Liver (tissue), 9 donors: ENCODE measurements around the gene GRIN1. TPM values are rescaled to one million over a fixed set of nuclear protein-coding genes. Genes with fewer than 3 reads are reported as not detected.

Experiments used
- DNase-seq: peaks from one replicate; pipeline ENCODE4 v3.0.0-alpha.2; 2017; ENCODE audit warnings: low spot score
- H3K27ac ChIP-seq, 2 donors: one replicate each; pipeline ENCODE4 v1.7.0; 2013; ENCODE audit warnings: inconsistent platforms in 2 of 2, low read length in 2 of 2, control low read depth in 1 of 2, low read depth in 1 of 2, mild to moderate bottlenecking in 1 of 2
- H3K27me3 ChIP-seq, 4 donors: one replicate each; pipeline versions ENCODE4 v1.6.1 to v1.7.0; 2013; ENCODE audit warnings: low read length in 3 of 4, inconsistent platforms in 1 of 4, mild to moderate bottlenecking in 1 of 4, moderate library complexity in 1 of 4; ENCODE audit not compliant: control insufficient read depth in 4 of 4, insufficient read depth in 4 of 4
- H3K36me3 ChIP-seq, 4 donors: one replicate each; pipeline versions ENCODE4 v1.6.1 to v1.7.0; 2013; ENCODE audit warnings: low read length in 3 of 4, mild to moderate bottlenecking in 3 of 4, low read depth in 1 of 4, moderate library complexity in 1 of 4; ENCODE audit not compliant: control insufficient read depth in 4 of 4, insufficient read depth in 3 of 4
- H3K4me1 ChIP-seq, 4 donors: one replicate each; pipeline versions ENCODE4 v1.6.1 to v1.7.0; 2013; ENCODE audit warnings: low read length in 3 of 4, mild to moderate bottlenecking in 3 of 4, moderate library complexity in 1 of 4; ENCODE audit not compliant: control insufficient read depth in 4 of 4, insufficient read depth in 4 of 4
- H3K4me3 ChIP-seq, 3 donors: one replicate each; pipeline versions ENCODE4 v1.6.1 to v1.7.0; 2013; ENCODE audit warnings: low read length in 3 of 3, control low read depth in 1 of 3, low read depth in 1 of 3, mild to moderate bottlenecking in 1 of 3
- H3K9ac ChIP-seq, 2 donors: one replicate each; pipeline ENCODE4 v1.7.0; 2013; ENCODE audit warnings: low read length in 2 of 2, mild to moderate bottlenecking in 2 of 2, moderate library complexity in 2 of 2, control low read depth in 1 of 2, low read depth in 1 of 2
- H3K9me3 ChIP-seq, 4 donors: one replicate each; pipeline versions ENCODE4 v1.6.1 to v1.7.0; 2013; ENCODE audit warnings: low read length in 3 of 4; ENCODE audit not compliant: control insufficient read depth in 4 of 4
- EGR1 ChIP-seq, 2 donors: IDR thresholded peaks; 2 replicates each; pipeline ENCODE4 v1.6.1; 2016 to 2018; ENCODE audit warnings: antibody characterized with exemption in 2 of 2, low read depth in 2 of 2
- FOXA2 ChIP-seq: IDR thresholded peaks from 2 replicates; pipeline ENCODE4 v1.6.1; 2016; ENCODE audit warnings: antibody characterized with exemption
- GABPA ChIP-seq, 2 donors: IDR thresholded peaks in 1 of 2; conservative IDR thresholded peaks in 1 of 2; 2 replicates each; pipeline ENCODE4 v1.6.1; 2016; ENCODE audit warnings: antibody characterized with exemption in 2 of 2, mild to moderate bottlenecking in 1 of 2, moderate library complexity in 1 of 2
- HNF4A ChIP-seq, 2 donors: conservative IDR thresholded peaks; 2 replicates each; pipeline ENCODE4 v1.6.1; 2016; ENCODE audit warnings: antibody characterized with exemption in 2 of 2, mild to moderate bottlenecking in 2 of 2
- HNF4G ChIP-seq: IDR thresholded peaks from 2 replicates; pipeline ENCODE4 v1.6.1; 2016; ENCODE audit warnings: antibody characterized with exemption
- RAD21 ChIP-seq, 2 donors: IDR thresholded peaks; 2 replicates each; pipeline ENCODE4 v1.6.1; 2016; ENCODE audit warnings: antibody characterized with exemption in 2 of 2, mild to moderate bottlenecking in 2 of 2
- SP1 ChIP-seq: IDR thresholded peaks from 2 replicates; pipeline ENCODE4 v1.6.1; 2018; ENCODE audit warnings: antibody characterized with exemption, mild to moderate bottlenecking
- TAF1 ChIP-seq: conservative IDR thresholded peaks from 2 replicates; pipeline ENCODE4 v1.6.1; 2016; ENCODE audit warnings: antibody characterized with exemption, mild to moderate bottlenecking
- YY1 ChIP-seq: IDR thresholded peaks from 2 replicates; pipeline ENCODE4 v1.6.1; 2016; ENCODE audit warnings: antibody characterized with exemption, mild to moderate bottlenecking
- WGBS: extraction: QIAGEN DNeasy Blood & Tissue Kit; methylation state at CpG from one replicate; pipeline ENCODE4 v1.1.7; 2013; 5-methylcytosine and 5-hydroxymethylcytosine counted together
- polyA plus RNA-seq, 2 donors: library from polyadenylated mRNA; stranded (reverse) in 1 of 2; unstranded in 1 of 2; fragments of 200-250 nt in 1 of 2; fragments of >200 nt in 1 of 2; fragmentation: Nextera tagmentation in 1 of 2; extraction: Ambion mirVana in 1 of 2; gene quantifications; one replicate each; pipeline versions ENCODE4 v1.2.1 to v1.2.3, GENCODE V29; 2013 to 2015
- total RNA-seq, 2 donors: library from RNA; depleted of rRNA; stranded (reverse); fragments of >200 nt; gene quantifications; one replicate each; pipeline ENCODE4 v1.2.3, GENCODE V29; 2014
- TF ChIP-seq, protein P1 (sequence below): IDR thresholded peaks from 2 replicates; pipeline ENCODE4 v1.6.1; 2016; ENCODE audit warnings: antibody characterized with exemption
- TF ChIP-seq, protein P2 (sequence below): IDR thresholded peaks from 2 replicates; pipeline ENCODE4 v1.6.1; 2016; ENCODE audit warnings: antibody characterized with exemption, mild to moderate bottlenecking
- TF ChIP-seq, protein P3 (sequence below): IDR thresholded peaks from 2 replicates; pipeline ENCODE4 v1.6.1; 2016; ENCODE audit warnings: antibody characterized with exemption
- donor health status: healthy.
- donor health status: healthy.
- donor health status: healthy.
- donor health status: healthy.
- donor health status: healthy.

Gene GRIN1
- total and polyA plus RNA-seq, 4 donors: 0.05 TPM; not detected in 3

DNA sequence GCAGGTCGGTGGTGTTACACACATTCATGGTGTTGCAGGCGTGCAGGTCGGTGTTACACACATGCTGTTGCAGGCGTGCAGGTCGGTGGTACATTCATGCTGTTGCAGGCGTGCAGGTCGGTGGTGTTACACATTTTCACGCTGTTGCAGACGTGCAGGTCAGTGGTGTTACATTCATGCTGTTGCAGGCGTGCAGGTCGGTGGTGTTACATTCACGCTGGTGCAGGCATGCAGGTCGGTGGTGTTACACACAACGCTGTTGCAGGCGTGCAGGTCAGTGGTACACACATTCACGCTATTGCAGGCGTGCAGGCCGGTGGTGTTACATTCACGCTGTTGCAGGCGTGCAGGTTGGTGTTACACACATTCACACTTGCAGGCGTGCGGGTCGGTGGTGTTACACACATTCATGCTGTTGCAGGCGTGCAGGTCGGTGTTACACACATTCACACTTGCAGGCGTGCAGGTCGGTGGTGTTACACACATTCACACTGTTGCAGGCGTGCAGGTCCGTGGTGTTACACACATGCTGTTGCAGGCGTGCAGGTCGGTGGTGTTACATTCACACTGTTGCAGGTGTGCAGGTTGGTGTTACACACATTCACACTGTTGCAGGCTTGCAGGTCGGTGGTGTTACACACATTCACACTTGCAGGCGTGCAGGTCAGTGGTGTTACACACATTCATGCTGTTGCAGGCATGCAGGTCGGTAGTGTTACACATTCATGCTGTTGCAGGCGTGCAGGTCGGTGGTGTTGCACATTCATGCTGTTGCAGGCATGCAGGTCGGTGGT is 35.6 kb upstream of the GRIN1 start:
- Histone ChIP-seq H3K36me3 (peaks cover 7 to 72% (median 35%) of the 10 kb centered on the region in 4 donors), H3K4me1 (no peaks in the 10 kb centered on the region), H3K9ac (no peak overlapping the region), H3K27ac (no peak overlapping the region), H3K9me3 (no peaks in the 10 kb centered on the region), H3K4me3 (no peak overlapping the region), H3K27me3 (no peaks in the 10 kb centered on the region)
- 94% methylated on average over 37 of the region's 37 CpGs for WGBS
- TF ChIP-seq, protein P1, sequence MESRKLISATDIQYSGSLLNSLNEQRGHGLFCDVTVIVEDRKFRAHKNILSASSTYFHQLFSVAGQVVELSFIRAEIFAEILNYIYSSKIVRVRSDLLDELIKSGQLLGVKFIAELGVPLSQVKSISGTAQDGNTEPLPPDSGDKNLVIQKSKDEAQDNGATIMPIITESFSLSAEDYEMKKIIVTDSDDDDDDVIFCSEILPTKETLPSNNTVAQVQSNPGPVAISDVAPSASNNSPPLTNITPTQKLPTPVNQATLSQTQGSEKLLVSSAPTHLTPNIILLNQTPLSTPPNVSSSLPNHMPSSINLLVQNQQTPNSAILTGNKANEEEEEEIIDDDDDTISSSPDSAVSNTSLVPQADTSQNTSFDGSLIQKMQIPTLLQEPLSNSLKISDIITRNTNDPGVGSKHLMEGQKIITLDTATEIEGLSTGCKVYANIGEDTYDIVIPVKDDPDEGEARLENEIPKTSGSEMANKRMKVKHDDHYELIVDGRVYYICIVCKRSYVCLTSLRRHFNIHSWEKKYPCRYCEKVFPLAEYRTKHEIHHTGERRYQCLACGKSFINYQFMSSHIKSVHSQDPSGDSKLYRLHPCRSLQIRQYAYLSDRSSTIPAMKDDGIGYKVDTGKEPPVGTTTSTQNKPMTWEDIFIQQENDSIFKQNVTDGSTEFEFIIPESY: no peak
- TF ChIP-seq EGR1 (IDR thresholded peaks at IDR 0.05; ENCODE audit: low read depth in 2 of 2): no peak
- no peak for TF ChIP-seq SP1
- DNase-seq: no peak

DNA sequence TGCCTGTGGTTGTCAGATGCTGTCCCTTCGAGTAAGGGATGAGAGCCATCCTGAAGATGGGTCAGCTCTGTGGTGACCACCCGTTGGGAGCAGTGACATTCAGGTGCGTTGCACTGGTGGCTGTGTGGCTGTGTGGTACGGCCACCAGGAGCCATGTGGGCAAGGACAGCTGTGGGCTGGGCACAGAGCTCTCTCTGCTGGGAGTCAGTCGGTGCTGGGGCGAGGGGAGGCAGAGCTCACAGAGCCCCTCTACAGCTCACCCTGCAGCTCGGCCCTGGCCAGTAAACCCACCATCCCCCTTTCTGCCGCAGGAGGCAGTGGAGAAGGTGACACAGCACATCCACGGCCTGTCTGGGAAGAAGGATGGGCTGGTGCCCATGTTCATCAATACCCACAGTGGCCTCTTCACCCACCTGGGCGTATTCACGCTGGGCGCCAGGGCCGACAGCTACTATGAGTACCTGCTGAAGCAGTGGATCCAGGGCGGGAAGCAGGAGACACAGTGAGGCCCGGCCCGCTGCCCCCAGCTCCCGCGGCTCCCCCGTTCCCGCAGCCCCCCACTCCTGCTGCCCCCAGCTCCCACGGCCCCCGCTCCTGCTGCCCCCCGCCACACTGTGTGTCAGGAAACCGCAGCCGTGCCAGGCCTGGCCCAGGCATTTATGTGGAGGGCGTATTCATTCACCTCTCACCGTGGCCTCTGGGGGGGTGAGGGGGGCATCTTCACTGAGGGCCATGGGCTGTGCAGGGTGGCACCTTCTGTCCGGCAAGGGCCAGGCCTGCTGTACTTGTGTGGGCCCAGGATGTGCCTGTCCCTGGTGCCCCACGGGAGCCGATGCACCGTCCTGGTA is 32.9 kb upstream of the GRIN1 start:
- Histone ChIP-seq H3K4me1 (no peaks in the 10 kb centered on the region), H3K27ac (no peak overlapping the region), H3K9me3 (no peaks in the 10 kb centered on the region), H3K36me3 (peaks cover 8 to 63% (median 34%) of the 10 kb centered on the region in 4 donors), H3K27me3 (no peaks in the 10 kb centered on the region), H3K9ac (no peak overlapping the region), H3K4me3 (no peak overlapping the region)
- TF ChIP-seq GABPA (IDR thresholded peaks at IDR 0.05 in 1 of 2, conservative IDR thresholded peaks at IDR 0.05 in 1 of 2) (no peak), HNF4G (no peak), HNF4A (conservative IDR thresholded peaks at IDR 0.05) (no peak), YY1 (no peak), RAD21 (IDR thresholded peaks at IDR 0.05) (no peak)
- DNase-seq: no peak
- WGBS: 96% methylated on average over 31 of the region's 31 CpGs

DNA sequence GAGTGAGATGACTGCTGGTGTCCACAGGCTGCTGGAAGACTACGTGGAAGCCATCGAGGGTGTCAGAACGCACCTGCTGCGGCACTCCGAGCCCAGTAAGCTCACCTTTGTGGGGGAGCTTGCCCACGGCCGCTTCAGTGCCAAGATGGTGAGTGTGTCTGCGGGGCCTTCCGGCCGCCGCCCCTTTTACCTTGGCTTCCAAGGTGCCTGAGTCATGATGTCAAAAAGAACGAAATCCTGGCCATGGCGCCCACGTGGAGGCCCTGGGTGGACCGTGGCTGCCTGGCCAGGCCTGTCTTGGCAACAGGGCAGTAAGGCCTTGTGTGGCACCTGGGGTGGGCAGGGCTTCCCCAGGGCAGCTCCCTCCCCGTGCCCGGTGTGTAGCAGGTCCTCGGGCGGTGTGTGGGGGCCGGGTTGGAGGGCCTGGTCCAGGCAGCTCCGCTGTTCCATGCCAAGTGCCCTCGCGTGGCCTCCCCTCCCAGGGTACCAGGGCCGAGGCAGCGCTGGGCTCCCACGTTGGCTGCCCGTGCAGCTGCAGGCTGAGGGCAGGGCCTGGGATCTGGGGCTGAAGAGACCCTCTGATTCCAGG is 32.2 kb upstream of the GRIN1 start:
- Histone ChIP-seq H3K27me3 (no peaks in the 10 kb centered on the region), H3K27ac (no peak overlapping the region), H3K9ac (no peak overlapping the region), H3K4me1 (no peaks in the 10 kb centered on the region), H3K9me3 (no peaks in the 10 kb centered on the region), H3K36me3 (peaks cover 9 to 56% (median 27%) of the 10 kb centered on the region in 4 donors), H3K4me3 (no peak overlapping the region)
- no peak for DNase-seq
- WGBS: 96% methylated on average over 27 of the region's 27 CpGs
- TF ChIP-seq EGR1 (IDR thresholded peaks at IDR 0.05; ENCODE audit: low read depth in 2 of 2) (no peak), FOXA2 (no peak), RAD21 (IDR thresholded peaks at IDR 0.05) (no peak), TAF1 (no peak)
- TF ChIP-seq, protein P2, sequence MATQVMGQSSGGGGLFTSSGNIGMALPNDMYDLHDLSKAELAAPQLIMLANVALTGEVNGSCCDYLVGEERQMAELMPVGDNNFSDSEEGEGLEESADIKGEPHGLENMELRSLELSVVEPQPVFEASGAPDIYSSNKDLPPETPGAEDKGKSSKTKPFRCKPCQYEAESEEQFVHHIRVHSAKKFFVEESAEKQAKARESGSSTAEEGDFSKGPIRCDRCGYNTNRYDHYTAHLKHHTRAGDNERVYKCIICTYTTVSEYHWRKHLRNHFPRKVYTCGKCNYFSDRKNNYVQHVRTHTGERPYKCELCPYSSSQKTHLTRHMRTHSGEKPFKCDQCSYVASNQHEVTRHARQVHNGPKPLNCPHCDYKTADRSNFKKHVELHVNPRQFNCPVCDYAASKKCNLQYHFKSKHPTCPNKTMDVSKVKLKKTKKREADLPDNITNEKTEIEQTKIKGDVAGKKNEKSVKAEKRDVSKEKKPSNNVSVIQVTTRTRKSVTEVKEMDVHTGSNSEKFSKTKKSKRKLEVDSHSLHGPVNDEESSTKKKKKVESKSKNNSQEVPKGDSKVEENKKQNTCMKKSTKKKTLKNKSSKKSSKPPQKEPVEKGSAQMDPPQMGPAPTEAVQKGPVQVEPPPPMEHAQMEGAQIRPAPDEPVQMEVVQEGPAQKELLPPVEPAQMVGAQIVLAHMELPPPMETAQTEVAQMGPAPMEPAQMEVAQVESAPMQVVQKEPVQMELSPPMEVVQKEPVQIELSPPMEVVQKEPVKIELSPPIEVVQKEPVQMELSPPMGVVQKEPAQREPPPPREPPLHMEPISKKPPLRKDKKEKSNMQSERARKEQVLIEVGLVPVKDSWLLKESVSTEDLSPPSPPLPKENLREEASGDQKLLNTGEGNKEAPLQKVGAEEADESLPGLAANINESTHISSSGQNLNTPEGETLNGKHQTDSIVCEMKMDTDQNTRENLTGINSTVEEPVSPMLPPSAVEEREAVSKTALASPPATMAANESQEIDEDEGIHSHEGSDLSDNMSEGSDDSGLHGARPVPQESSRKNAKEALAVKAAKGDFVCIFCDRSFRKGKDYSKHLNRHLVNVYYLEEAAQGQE: no peak
- TF ChIP-seq, protein P3, sequence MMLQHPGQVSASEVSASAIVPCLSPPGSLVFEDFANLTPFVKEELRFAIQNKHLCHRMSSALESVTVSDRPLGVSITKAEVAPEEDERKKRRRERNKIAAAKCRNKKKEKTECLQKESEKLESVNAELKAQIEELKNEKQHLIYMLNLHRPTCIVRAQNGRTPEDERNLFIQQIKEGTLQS: no peak
- TF ChIP-seq, protein P1: no peak
